ENCODE results near the gene TOLLIP. TPM values are rescaled to one million over a fixed set of nuclear protein-coding genes. Genes with fewer than 3 reads are reported as not detected.

The TOLLIP gene
- total and polyA plus RNA-seq, 2 of the 4 experiments (the other 2 are of a cell fraction) = 19.7 to 42.9 TPM

DNA sequence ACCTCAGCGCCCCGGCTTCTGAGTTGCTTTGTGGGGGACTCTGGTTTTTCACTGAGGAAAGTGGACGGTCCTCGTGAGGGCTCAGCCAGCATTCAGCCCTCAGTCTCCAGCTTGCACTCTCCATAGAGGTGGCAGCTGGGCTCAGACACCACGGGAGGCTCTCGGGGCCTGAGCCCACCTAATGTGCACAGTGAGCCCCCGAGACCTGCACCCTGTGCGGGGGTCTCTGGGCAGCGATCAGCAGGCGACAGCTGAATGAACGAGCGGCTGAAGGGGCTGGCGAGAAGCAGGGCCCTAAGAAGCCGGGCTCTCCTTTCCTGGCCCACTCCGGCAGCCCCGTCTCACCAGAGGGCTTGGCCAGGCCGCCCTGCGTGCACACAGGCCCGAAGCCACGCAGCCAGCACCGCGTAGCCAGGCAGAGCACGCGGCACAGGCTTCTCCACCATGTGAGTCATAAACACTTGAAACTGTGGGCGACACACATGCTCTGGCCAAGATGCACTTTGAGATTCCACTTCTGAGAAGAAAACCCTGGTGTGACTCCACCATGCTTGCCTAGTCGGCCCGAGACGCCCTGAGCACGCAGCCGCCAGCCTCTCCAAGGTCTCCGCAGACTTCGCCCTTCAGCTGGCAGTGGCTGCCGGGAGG, 28.0 kb downstream of the TOLLIP start:
- Histone ChIP-seq H2BK20ac (ENCODE audit: low read depth, low read length) (no peak overlapping the region), H4K91ac (ENCODE audit: insufficient read depth, low read depth, low read length) (no peak overlapping the region), H3K14ac (replicated peaks; ENCODE audit: low read depth, low read length) (no peak overlapping the region), H3K23ac (ENCODE audit: low read depth, low read length) (no peak overlapping the region), H3K79me1 (ENCODE audit: low read depth in 1 of 2, low read length in 2 of 2) (peaks cover 3 to 9% of the 10 kb centered on the region in 2 experiments; a peak in 1 of 4 replicates), H3K27me3 (ENCODE audit: control insufficient read depth, insufficient read depth, low read length) (no peaks in the 10 kb centered on the region), H3K4me2 (ENCODE audit: low read depth, low read length) (no peak overlapping the region), H3K9ac (ENCODE audit: low read depth, low read length) (no peak overlapping the region), H2BK120ac (ENCODE audit: low read depth, low read length) (no peak overlapping the region), H2AFZ (replicated peaks; ENCODE audit: low read length, poor library complexity) (peak overlapping the region; percentile 63), H2AK9ac (replicated peaks; ENCODE audit: low read depth, low read length, poor library complexity) (peak overlapping the region; percentile 24), H3K27ac (ENCODE audit: insufficient read depth, low read length) (no peak overlapping the region), H2BK15ac (ENCODE audit: low read depth, low read length) (no peak overlapping the region), H3K9me1 (ENCODE audit: insufficient read depth, low read length) (0 out of 2 replicates have a peak, but pooled peaks cover 3% of the 10 kb centered on the region), H4K20me1 (ENCODE audit: insufficient read depth, low read length) (0 out of 2 replicates have a peak, but pooled peaks cover 15% of the 10 kb centered on the region), H2AK5ac (ENCODE audit: low read depth, low read length) (no peak overlapping the region), H3K4me3 (ENCODE audit: insufficient read depth, low read depth, low read length) (no peak overlapping the region), H3K9me3 (ENCODE audit: control insufficient read depth, insufficient read depth, low read length) (no peaks in the 10 kb centered on the region), H4K5ac (ENCODE audit: low read depth, low read length) (no peak overlapping the region), H3K4me1 (ENCODE audit: control insufficient read depth, insufficient read depth, low read length) (no peaks in the 10 kb centered on the region), H3K36me3 (ENCODE audit: control insufficient read depth, insufficient read depth, low read length) (peaks cover 59% of the 10 kb centered on the region), H3K18ac (ENCODE audit: low read depth, low read length) (no peak overlapping the region), H4K8ac (ENCODE audit: low read depth in 2 of 2, low read length in 2 of 2) (no peak overlapping the region), H3K4ac (ENCODE audit: low read depth, low read length) (no peak overlapping the region), H2BK5ac (ENCODE audit: low read depth, low read length, poor library complexity, severe bottlenecking) (no peak overlapping the region), H3K56ac (ENCODE audit: extremely low read depth, insufficient read depth, low read length) (no peak overlapping the region)
- TF ChIP-seq, protein P1, sequence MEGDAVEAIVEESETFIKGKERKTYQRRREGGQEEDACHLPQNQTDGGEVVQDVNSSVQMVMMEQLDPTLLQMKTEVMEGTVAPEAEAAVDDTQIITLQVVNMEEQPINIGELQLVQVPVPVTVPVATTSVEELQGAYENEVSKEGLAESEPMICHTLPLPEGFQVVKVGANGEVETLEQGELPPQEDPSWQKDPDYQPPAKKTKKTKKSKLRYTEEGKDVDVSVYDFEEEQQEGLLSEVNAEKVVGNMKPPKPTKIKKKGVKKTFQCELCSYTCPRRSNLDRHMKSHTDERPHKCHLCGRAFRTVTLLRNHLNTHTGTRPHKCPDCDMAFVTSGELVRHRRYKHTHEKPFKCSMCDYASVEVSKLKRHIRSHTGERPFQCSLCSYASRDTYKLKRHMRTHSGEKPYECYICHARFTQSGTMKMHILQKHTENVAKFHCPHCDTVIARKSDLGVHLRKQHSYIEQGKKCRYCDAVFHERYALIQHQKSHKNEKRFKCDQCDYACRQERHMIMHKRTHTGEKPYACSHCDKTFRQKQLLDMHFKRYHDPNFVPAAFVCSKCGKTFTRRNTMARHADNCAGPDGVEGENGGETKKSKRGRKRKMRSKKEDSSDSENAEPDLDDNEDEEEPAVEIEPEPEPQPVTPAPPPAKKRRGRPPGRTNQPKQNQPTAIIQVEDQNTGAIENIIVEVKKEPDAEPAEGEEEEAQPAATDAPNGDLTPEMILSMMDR (conservative IDR thresholded peaks at IDR 0.05; ENCODE audit: low read depth, low read length) = no peak
- no peak for TF ChIP-seq BHLHE40 (IDR thresholded peaks at IDR 0.05; ENCODE audit: low read depth, low read length)
- no peak for TF ChIP-seq CEBPB (IDR thresholded peaks at IDR 0.05; ENCODE audit: low read depth, low read length)
- no peak for TF ChIP-seq MAFK (IDR thresholded peaks at IDR 0.05; ENCODE audit: low read depth, low read length)
- no peak for TF ChIP-seq NFE2L2 (IDR thresholded peaks at IDR 0.05; ENCODE audit: low read depth, low read length)
- no peak for TF ChIP-seq MXI1 (IDR thresholded peaks at IDR 0.05; ENCODE audit: borderline replicate concordance, low read depth, low read length)
- TF ChIP-seq RCOR1 (IDR thresholded peaks at IDR 0.05; ENCODE audit: insufficient replicate concordance, low read length) = no peak
- BruUV-seq (replicated peaks) = no TSS peak
- no peak for DNase-seq
- 89% methylated on average over 17 of the region's 33 CpGs; no CpG with 5 or more reads in 1 of the 2 experiments for WGBS, 2 experiments (ENCODE audit: extremely low coverage in 2 of 2, insufficient read length in 1 of 2)
- ChIA-PET POLR2A (ENCODE audit: unreplicated experiment) (no interaction called here), CTCF (no interaction called here)
- dilution Hi-C loops (cut with HindIII; ENCODE audit: low sequenced_read_pairs, unreplicated experiment) (no loop called here), intact Hi-C loops (cut with micrococcal nuclease) (no loop called here), in situ Hi-C loops (cut with MboI; ENCODE audit: low sequenced_read_pairs) (no loop called here)
- no peak for ATAC-seq (ENCODE audit: low read depth)

Data from IMR-90 (cell line).